HG03108 (cell line): ENCODE measurements around the gene ANKRA2.
A peak's percentile ranks its signal among the peaks of the same experiment; 100 is the strongest.
"Not testable (repeated sequence)": the region's sequence is repeated elsewhere in the genome, so short reads cannot be mapped to it uniquely, and the experiment has no call there.

Experiments
- ATAC-seq: cut with Tn5 transposase; IDR thresholded peaks from one replicate; pipeline ENCODE4 v1.9.1; 2021; ENCODE audit warnings: moderate library complexity; ENCODE audit not compliant: unreplicated experiment

Gene ANKRA2

DNA sequence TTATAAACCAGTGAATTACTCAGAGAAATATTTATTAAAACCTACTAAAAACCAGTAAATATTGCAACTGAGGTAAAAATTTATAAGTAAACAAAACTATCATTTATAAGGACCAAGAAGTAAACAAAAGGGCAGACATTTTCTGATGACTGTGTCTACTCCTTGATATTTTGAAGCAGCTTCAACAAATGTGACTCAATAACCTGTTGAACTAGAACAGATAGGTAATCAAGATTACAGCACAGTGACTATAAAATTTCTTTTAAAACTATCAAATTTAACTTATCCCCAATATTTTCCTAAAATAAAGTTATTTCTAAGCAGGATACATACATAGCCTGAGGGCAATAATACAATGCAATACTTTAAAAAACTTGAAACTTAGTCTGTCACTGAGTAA, 12.8 kb downstream of the ANKRA2 start:
- no peak for ATAC-seq

DNA sequence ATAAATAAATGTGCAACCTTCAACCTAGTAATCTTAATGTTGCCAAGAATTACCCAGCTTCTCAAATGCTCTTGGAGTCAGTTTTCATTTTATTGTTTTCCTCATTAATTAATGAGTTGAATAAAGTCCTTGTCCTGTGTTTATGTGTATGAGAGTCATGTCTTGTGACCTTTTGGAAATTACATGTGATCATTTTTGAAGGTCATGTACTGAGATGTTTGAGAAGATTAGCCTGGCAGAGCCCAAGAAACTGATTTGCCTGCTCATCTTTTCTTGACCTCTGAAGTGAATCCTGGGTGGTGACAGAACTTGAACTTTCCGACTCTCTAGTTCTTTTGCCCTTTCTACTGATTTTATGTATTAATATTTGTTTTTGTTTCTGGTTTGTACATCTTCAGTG, 15.4 kb downstream of the ANKRA2 start:
- ATAC-seq: no peak

DNA sequence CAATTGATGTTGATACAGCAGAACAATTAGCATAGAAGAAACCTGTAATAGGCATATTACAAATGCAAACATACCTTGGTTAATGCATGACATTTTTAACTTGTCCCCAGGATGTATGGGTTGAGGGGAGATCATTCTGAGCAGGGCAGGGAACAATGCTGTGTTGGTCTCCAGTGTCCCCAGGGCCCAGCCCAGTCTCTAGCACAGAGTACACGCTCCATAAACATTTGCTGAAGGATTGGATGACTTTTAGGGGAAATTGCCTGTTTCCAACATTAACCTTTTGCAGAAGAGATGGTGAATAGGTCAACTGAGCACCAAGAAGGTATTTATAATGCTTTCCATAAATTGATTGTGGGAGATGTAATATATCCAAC, 20.0 kb downstream of the ANKRA2 start:
- no peak for ATAC-seq

DNA sequence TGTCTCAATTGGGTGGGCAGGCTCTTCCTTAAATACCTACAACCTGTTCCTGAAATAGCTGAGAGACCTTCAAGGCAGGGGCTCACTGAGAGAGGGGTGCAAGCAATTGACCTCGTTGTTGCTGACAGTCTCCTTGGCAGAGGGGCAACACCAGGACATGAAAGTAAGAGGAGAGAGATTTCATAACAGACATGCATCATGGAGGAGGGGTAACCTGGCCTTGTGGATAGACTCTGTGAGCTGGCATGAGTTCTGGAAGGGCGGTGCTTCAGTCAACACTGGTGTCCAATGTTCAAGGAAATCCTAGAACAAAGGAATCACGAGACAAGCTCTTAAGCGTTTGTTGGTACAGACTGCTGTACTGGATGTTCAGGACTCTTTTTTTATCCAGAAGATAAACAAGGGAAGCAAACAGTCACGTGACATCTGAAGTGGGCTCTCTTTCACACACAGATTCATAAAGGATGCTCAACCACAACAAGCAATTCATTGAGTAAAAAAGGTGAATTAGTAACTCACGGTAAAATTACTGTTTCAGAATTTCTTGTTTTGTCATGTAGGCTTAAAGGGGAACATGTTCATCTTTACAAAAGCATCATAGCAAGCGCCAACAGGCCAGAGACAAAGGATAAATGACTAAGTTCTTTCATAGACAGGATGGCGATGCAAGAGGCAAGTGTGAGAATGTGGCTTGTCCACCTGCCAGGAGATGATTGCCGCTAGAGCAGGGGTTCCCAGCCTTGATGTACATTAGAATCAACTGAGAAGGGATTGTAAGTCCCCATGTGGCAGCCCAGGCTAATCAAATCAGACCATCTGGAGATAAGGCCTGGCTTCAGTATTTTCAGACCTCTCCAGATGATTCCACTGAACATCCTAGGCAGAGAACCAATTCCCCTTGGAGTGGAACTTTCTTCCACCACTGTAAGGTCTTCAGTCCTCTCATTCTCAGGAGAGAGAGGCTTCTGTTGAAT, 20.7 kb downstream of the ANKRA2 start:
- no peak for ATAC-seq

DNA sequence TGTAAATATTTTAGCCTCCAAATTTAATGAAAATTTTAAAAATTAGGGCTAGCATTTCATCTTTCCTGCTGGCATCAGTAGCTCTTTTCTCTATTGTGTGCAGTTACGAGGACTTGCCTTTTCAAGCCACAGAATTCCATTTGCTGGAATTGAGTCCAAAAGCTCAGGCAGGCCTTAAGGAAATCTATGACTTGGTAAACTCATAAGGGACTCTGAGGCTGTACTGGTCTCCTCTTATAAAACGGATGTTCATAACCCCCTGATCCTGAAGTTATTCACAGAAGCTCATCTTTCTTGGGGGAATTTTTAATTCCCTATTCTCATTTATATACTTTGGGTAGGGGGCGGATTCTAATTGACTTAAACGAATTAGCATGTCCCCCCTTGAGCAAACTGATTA, 23.4 kb downstream of the ANKRA2 start:
- no peak for ATAC-seq

DNA sequence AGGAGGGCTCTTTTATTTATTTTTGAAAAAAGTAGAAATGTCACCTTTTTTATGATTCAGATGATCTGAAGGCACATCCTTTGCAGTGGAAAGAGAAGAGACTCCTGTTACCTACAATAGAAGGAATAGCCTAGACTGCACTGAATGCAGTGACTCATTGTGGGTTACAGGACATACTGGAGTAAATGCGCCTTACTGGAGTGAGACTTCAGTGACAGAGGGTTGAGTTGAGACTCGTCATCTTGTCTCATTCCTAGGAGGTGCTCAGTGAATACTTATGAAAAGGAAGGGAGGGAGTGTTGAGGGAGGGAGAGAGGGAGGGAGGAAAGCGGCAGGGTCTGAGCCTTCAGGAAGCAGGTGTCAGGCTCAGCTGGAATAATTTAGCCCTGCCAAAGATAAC, 25.2 kb downstream of the ANKRA2 start:
- no peak for ATAC-seq

DNA sequence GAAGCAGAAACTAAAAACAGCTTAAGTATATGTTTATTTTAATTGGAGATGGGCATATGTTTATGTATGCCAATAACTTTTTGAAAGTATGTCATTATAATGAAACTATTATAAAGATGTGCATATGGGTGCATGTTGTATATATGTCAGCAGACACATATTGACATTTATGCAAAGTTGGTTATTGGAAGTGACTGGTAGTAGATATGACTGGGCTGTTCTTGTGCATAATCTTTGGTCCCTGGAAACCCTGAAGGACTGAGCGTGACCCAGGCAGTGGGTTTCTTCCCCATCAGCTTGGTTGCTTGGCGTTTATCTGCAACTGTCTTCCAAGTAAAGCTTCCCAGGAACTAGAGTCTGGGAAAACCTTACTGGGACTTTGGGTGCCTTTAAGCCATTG, 25.7 kb downstream of the ANKRA2 start:
- ATAC-seq: no peak

DNA sequence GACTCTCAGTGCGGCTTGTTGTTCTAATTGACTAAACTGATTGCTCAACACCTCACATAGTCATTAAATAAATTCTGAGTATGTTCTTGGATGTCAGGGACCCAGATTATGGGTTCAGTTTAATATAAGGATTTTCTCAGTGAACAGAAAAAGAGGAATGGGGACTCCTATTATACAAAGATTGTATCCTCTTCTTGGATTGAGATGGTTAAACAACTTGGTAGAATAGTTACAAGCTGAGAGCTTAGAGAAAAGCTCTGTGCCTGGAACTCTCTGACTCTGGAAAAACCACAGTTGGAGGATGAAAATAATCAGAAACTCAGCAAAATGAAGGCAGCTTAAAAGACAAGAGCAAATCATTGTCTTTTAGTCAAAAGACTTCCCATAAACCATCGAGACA, 30.5 kb downstream of the ANKRA2 start:
- ATAC-seq: no peak

DNA sequence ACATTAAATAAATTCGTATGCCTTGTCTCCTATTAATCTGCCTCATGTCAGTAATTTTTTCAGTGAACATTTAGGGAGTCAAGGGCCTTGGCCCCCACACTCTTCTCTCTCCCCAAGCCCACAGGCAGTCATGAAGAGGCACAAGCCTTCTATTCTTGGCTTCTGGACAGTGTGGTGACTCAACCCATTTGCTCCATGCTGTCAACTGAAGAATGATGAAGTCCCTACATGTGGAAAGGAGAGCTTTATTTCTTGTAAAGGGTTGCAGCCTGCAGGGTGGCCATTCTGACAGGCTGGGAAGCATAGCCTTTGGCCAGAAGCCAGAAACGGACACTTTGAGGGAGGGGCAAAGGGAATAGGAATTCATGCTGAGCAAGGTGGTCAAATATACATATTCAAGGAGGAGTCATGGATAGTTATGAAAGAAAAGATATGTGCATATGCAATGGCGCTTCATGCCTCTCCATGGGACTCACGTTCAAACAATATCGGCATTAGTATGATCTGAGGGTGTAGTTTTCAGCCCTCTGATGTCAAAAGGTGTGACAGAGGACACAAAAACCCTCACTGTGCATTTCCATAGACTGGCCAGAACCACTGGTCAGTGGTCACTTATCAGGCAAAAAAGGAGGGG, 31.3 kb downstream of the ANKRA2 start:
- ATAC-seq: no peak

DNA sequence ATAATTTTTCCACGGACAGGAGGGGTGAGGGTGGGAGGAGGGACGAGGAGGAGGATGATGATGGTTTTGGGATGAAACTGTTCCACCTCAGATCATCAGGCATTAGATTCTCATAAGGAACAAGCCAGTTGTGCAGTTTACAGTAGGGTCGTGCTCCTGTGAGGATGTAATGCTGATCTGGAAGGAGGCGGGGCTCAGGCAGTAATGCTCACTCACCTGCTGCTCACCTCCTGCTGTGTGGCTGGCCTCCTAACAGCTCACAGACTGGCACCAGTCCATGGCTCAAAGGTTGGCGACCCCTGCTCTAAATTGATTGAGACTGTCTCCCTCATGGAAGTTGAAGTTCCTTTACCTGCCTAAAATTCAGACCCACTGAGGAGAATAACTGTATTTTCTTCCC, 33.2 kb downstream of the ANKRA2 start:
- no peak for ATAC-seq

DNA sequence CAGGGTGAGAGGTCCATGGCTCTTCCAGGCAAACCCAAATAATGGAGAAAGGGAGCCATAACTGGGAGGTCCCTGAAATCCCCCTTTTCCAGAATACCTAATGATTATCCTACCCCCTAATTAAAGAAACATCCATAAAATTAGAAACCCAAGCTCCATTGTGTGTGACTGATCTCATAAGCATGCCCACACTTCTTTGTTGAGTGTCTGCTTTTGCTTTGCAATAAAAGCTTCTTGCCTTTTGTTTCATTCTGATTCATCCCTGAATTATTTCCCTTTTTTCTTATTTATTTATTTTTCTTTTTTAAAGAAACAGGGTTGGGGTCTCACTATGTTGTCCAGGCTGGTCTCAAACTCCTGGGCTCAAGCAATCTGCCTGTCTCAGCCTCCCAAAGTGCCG, 34.1 kb downstream of the ANKRA2 start:
- no peak for ATAC-seq

DNA sequence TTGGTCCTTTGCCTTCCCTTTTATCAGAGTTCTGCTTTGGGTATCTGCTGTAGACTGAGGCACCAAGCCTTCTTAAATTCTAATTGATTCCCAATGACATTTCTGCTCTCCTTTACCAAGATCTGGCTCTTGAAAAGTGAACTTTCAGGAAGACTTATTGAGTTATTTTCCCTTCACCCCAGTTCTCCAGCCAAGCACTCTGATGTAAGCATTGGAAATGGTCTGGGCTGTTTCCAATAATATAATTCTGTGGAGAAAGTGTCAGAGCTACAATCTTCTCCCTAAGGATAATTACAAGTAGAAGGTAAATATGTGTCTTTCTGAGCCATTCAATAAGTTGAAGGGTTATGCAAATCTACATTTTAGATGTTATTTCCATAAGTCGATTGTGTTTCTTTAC, 36.4 kb downstream of the ANKRA2 start:
- no peak for ATAC-seq

DNA sequence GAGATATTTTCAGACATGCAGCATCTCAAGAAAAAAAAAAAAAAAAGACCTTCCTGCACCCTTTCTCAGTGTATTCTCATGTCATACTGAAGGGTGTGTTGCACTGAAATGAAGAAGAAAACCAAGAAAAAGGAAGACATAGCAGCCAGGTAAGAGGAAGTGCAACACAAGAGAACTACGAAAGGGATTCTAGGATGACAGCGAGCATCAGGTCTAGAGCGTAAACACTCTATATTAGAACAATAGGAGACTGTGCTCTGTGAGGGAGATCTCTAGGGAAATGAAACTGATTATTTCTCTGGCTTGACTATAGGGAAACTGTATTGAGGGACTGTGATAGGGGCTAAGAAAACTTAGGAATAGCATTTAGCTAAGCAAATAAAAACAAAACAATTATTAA, 37.2 kb downstream of the ANKRA2 start:
- ATAC-seq: no peak

DNA sequence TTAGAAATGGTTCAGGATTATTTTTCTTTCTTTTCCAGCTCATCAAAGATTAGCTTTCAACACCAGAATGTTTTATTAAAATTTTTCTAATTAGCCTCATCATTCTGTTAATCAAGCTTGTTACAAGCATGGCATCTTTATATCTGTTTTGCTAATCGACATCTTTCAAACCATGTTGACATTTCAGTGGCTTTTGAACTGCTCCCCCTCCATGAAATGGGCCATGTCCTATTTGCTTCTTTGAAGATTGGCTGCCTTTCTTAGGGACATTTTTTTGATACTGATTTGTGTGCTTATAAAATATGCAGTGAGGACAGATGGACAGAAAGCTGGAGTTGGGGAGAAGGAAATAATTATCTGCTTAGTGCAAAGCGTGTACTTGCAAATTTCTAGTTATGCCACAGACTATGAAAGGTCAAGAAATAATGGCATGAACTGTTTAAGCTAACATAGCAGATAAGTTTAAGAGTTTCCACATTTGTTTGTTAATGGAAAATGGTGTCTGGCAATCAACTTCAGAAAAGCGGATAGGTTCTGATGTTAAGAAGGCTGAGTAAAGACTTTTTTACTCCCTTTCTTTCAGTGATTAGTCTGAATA, 39.7 kb downstream of the ANKRA2 start:
- no peak for ATAC-seq

DNA sequence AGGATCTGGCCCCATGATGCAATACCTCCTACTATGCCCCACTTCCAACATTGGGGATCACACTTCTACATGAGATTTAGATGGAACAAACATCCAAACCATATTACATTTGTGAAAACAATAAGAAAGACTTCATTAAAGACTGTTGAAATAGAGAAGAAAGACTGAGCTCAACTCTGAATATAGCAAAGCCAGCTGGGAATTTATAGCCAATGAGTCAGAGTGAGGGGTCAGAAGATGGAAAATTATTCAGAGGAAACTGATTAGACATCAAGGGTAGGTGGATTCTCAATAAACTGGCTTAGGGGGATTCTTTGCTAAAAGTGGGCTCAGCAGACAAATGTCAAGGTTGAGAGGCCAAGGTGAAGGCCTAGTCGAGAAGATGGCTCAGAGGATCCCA, 41.6 kb downstream of the ANKRA2 start:
- ATAC-seq: no peak

DNA sequence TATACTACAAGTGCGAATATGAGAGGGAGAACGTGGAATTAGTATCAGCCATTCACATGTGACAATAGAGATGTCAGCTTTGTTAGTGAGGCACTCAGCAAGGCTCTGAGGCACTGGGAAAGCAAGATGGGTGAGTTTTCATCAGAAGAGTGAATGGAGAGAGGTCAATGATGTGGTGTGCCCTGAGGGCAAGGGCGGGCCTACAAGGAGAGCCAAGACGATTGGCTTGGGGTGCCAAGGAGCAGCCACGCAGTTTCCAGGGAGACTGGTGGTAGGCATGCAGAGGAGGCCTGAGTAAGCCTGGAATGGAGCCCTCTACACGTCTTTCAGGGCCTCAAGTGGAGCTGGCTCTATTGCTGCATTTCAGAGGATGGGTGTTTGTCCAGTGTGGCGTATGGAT, 42.5 kb downstream of the ANKRA2 start:
- no peak for ATAC-seq

DNA sequence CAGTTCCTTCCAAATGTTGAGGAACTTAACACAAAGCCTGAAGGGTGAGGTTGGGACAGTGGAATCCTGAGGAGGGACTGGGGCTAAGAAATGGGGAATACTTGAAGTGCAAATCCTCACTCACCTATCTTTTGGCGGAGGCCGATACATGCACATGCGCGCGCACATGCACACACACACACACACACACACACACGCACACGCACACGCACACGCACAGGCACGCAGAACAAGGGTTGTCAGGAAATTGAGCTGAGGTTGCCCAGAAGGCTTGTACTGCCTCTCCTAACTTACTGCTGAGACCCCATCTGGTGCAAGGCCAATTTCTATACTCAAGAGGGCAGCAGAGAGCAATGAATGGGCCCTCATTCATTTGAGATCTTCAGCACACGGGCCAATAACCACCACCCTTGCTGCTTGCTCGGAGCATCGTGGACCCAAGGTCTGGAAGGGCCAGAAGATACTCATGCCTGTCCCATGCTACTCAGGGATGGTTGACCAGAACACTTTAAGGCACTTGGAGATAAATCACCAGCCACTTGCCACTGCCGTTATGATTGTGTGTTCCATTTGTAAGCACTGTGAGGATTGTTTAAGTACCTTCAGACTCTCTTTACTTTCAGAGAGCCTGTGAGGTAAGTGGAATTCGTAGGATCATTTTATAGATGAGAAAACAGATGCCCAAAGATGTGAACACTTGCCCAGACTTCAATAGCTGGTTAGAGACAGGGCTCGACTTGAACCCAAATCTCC, 45.7 kb downstream of the ANKRA2 start:
- peak; percentile 98 for ATAC-seq

DNA sequence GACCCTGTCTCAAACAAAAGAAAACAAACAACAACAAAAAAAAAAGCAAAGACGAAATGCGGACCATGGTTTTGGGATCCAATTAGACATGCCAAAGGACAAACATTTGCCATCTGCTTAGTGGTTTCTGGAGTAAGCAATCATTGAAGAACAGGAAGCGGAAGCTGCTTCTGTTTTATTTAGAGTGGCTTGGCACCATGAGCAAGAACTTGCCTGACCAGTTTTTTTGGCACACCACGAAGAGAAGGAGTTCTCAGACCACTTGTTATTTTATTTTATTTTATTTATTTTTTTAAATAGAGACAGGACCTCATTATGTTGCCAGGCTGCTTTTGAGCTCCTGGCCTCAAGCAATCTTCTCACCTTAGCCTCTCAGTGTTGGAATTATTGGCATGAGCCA, 50.2 kb downstream of the ANKRA2 start:
- ATAC-seq: no peak

DNA sequence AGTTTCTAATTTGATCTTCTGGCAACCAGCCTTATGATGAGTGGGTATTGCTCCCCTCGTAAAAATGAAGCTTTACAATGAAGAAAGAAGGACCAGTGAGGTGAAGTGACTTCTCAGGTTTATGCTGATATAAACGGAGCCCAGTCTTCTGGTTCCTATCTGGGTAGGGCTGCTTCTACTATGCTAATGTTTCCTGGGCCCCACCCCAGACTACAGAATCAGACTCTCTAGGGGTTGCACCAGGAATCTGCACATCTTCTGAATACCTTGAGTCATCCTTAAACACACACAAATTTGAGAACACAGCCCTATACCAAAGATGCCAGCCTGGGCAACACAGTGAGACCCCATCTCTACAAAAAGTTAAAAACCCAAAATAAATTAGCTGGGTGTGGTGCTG, 51.0 kb downstream of the ANKRA2 start:
- no peak for ATAC-seq

DNA sequence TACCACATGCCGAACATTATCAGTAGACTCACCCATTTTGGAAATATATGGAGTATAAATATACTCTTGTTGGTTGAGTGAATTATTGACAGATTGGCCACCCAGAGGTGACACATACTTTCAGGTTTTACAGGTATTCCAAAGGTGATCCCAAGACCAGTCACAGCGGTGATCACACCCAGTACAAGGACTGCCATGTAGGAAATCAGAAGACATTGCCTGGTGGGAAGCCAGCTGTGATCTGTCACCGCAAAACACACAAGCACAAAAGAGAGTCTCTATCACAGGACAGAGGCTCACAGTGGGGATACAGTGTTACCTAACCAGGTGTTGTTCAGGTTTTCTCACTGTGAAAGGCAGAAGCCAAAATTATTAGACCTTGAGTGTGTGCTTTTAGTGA, 51.4 kb downstream of the ANKRA2 start:
- ATAC-seq: no peak

DNA sequence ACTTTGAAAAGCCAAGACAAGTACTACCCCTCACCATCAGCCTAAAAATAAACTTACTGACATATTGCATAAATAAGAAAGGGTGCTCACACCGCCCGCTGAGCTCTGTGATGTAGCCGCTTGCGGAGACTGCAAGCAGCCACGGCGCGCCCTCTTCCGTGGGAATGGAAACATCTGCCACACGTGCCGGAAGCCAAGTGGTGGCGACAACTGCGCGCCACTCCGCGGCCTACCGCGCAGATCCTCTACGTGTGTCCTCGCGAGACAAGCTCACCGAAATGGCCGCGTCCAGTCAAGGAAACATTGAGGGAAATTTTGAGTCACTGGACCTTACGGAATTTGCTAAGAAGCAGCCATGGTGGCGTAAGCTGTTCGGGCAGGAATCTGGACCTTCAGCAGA, 56.9 kb downstream of the ANKRA2 start:
- not testable (repeated sequence) for ATAC-seq
